ENCODE results near the gene CDT1.
A peak's percentile ranks its signal among the peaks of the same experiment; 100 is the strongest.

DNA sequence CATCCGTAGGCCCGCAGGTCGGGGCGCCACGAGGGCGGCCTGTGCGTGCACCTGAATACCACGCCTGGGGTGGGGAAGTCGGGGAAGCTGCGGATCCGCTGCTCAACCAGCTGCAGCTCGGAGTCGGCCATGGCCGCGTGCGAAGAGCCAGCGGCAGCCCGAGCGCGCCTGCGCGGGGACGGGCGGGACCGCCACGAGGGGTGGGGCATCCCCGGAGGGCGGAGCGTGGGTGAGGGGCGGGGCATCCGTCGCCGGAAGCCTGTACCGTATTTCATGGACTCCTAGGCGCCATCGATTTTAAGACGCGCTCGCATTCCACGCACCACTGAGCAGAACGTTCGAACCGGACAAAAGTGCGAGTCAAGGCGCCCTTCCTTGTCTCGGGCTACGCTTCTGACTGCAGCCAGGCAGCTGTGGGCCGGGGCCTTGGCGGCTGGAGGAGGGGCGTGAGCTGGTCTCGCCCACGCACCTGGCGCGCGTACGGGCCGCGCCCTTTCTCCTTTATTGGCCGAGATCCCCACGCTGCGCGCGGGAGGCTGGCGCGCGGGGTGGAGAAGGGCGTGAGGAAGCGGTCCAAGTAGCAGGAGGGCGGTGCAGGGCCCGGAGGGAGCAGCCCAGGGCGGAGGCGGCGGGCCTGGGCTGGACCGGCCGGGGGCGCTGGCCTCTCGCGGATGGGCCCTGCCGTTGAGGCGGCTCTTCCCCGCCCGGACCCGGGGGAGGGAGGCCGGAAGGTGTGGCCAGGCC is 8.4 kb downstream of the CDT1 start, which contains the start of gene APRT:
- TF ChIP-seq POLR2A (IDR thresholded peaks at IDR 0.05; ENCODE audit: low read depth, low read length) (peak; percentile 75; the same call in 1 of the 2 replicates), POLR2AphosphoS5 (IDR thresholded peaks at IDR 0.05; ENCODE audit: low read depth, low read length) (peak; percentile 82)
